GM18870 (cell line): Measurements from ENCODE around the gene MGAT4C.
A peak's percentile ranks its signal among the peaks of the same experiment; 100 is the strongest.

Experiments
- ATAC-seq: cut with Tn5 transposase; IDR thresholded peaks from one replicate; pipeline ENCODE4 v1.9.1; 2021; ENCODE audit warnings: moderate library complexity; ENCODE audit not compliant: unreplicated experiment

MGAT4C gene

GRCh38 chr12:85993746-85994145 is 262.4 kb downstream of the MGAT4C start:
- no peak for ATAC-seq

GRCh38 chr12:85985996-85986395 is 270.2 kb downstream of the MGAT4C start:
- no peak for ATAC-seq

DNA sequence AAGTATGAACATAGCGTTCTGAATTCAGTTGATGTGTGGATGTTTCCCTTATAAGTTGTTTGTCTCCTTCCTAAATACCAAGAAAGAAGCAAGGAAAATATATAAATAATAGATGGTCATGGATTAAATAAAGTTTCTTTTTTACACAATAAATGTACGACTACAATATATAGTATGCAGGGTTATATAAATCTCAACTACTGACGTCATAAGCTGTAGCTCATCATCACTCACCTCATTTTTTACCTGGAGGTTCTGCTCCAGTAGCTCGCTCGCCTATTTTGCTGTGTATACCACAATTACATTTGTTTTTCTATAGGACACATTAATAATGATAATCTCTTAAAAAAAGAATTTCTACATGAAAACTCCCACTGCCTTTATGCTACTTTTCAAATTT is 272.6 kb downstream of the MGAT4C start:
- ATAC-seq: no peak

DNA sequence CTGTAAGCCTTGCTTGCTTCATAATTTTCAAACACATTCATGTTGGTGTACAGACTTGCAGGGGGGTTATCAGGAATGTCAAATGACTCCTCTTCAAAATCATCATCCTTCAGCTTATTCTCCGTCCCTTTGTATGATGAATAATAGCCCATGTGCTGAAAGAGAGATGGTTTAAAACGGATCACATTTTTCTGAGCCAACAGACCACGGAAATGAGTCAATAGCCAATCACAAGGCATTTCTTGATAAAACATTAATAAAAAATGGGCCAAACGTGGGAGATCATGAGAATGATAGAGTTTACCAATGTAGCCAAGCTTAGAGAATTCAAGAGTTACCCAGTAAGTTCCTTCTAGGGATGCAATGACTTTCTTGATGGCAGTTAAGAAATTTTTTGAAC is 276.6 kb downstream of the MGAT4C start:
- ATAC-seq: no peak

GRCh38 chr12:85975716-85976115 is 280.5 kb downstream of the MGAT4C start:
- no peak for ATAC-seq

GRCh38 chr12:85971800-85972199 is 284.4 kb downstream of the MGAT4C start:
- ATAC-seq: no peak

DNA sequence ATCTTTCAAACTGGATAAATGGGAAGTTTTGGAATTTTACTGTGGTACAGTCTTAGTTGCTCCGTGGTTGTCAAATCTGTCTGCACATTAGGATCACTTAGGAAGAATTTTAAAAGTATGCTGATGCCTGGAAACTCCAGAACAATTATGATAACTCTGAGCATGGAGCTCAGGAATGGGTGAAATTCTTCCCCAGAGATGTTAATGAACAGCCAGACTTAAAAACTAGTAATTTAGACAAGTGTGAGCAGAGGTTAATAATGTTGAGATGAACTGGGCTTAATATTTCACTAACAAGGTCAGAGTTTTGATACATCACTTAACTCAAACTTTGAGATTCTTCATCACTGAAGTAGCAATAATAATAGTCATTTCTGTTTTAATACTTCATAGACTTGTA is 287.6 kb downstream of the MGAT4C start:
- no peak for ATAC-seq

DNA sequence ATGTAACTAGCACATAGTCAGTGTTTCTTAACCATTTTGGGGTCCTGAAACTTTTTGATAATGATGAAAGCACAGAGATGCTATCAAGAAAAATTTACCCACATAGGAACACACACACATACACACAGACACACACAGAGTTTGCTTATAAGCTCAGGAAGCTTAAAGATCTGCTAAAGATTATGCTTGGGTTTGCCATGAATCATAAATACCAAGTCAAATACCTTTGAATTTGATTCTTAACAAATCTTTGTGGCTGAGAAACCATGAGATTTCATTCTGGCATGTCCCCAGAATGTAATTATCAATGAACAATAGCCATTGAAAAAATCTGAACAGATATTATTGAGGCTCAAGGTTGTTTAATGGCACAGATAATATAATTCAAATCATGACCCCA is 292.9 kb downstream of the MGAT4C start:
- no peak for ATAC-seq

DNA sequence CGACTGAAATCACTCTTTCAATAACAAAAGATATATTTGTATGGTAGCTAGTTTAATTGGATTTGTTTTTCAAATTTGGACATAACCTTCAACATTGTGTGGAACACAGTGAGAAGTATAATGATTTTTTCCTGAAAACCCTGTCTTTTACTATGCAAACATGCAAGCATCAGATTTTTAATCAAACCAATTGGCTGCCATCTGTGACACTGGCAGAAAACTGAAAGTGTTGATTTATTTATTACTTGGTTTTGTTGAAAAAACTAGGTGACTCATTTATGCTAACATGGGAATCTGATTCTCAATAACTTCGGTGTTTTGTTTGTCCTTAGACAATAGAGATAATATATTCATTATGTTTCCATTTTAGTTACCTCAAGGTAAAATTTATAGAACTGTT is 300.1 kb downstream of the MGAT4C start:
- no peak for ATAC-seq

- ATAC-seq: no peak
These were observed 301.1 kb downstream of the MGAT4C start for GRCh38 chr12:85955127-85955526.

- ATAC-seq: no peak
These were observed 304.4 kb downstream of the MGAT4C start for GRCh38 chr12:85951823-85952222.

- ATAC-seq: no peak
These were observed 306.9 kb downstream of the MGAT4C start for GRCh38 chr12:85949253-85949652.

DNA sequence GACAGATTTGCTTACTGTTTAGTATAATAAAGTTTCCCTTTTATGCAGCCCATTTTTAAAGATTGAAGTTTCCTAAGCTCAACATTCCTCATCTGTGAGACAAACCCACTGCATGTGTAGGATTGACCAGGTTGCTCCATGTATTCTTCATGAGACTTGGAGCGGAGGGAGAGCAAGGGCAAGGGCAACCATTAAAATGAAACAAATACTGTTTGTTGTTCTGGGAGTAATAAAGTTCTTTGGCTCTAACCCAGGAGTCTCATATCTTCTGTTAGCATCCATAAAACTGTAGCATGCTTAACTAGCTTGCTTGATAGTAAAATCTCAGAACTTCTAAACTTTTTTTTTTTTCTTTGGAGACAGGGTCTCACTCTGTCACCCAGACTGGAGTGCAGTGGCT is 307.9 kb downstream of the MGAT4C start:
- no peak for ATAC-seq

- ATAC-seq: no peak
These were observed 308.9 kb downstream of the MGAT4C start for GRCh38 chr12:85947286-85947685.

DNA sequence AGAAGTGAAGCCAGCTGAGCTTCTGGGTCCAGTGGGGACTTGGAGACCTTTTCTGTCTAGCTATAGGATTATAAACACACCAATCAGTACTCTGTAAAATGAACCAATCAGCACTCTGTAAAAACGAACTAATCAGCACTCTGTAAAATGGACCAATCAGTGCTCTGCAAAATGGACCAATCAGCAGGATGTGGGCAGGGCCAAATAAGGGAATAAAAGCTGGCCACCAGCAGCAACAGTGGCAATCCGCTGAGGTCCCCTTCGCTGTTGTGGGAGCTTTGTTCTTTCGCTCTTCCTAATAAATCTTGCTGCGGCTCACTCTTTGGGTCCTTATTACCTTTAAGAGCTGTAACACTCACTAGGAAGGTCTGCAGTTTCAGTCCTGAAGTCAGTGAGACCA is 309.8 kb downstream of the MGAT4C start:
- no peak for ATAC-seq

DNA sequence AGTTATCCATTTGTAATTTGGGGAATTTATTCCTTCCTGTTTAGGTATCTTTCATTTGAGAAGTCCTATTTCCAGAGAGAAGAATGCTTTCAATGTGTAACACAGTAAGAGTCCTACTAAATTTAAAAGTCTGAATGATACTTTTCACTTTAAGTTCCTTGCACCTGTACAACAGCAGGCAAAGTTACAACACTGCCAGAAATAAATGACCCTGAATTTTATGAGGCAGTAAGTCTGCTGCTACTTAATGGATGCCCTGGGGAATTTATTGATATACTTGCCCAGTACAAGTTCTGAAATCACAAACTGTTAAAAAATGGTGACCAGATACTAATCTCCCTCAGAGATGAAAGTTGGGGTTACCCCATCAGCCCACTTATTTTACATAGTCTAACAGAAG is 329.0 kb downstream of the MGAT4C start:
- ATAC-seq: no peak

DNA sequence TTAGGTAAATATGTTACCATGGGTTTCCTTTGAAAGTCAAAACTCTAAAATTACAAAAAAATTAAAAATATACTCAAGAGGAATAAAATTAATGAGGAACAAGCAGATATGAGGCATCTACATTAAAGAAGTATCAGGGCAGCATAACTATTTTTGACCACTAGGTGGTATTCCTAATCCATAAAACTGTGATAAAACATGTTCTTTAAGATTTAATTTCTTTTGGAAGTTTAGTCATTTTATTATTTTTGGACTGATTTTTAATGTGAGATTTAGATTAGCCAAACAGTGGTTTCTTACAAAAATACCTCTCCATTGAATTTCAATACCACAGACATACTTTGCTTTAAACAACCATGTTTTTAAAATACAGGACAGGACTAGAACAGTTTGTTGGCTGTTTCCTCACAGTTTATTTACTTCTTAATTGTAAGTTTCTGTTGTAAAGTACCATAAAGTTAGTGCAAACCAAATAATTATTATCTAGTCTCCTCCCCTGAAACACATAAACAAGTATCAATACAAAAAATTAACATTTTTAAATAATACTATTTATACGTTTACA is 332.3 kb downstream of the MGAT4C start:
- ATAC-seq: no peak

DNA sequence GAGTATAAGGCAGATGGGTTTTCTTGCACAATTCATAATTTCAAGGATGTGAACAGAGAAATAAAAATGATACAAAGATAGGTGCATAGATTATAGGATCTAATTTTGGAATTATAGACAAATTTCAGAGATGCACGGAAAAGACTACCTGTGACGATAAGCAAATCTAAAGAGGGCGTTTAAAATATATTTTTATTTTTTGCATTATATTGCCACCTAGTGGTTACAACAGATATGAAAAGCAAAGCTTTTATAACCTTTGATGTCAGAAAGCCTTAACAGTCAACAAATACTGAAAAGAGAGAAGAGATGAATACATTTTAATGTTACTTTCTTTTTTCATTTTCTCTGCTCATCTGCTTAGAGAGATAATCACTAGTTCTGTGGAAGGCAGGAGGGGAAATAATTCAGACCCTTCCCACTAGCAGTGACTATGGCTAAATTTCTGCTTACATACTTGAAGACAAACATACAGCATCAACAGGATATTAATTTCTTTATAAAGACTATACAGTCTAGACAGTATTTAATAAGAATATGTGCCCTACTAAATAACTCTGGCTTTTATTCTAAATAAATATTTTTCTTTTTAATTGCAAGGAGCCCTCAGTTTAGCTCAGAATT is 335.8 kb downstream of the MGAT4C start:
- ATAC-seq: peak; percentile 79
